NOMO-1 (cell line): Measurements from ENCODE around the gene ERBIN.

Experiments
- DNase-seq, 2 experiments: peaks; one replicate each; lab custom pipeline; 2025; ENCODE audit not compliant: unreplicated experiment in 2 of 2; lab: John Stamatoyannopoulos, UW

The ERBIN gene

DNA sequence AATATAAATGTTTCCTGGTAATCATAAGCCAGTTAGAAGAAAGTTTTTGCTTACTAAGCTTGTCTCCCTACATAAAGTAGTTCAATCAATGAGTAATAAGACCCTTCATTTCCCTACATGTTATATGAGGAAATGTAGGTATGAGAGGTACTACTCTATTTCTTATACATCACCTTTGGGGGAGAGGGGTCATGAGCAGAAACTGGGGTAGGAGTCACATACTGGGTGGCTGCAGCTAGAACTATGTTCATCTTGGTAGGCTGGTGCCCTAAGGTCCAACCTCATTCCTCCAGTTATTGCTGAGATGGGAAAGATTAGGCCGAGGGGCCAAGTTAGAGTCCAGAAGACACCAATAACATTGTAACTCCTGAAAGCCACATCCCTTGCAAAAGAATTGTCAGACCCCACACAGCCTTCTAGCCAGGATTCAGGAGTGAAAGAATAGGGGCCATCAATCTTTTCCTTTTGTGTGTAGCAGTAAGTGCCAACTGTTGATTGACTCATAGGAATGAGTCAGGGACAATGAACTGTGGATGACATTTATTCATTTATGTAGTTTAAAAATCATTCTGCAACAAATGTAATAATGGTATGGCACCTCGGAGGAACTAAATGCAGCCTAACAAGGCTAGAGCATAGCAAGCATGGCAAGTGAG lies 196.1 kb downstream of the ERBIN start:
- DNase-seq: no peak

DNA sequence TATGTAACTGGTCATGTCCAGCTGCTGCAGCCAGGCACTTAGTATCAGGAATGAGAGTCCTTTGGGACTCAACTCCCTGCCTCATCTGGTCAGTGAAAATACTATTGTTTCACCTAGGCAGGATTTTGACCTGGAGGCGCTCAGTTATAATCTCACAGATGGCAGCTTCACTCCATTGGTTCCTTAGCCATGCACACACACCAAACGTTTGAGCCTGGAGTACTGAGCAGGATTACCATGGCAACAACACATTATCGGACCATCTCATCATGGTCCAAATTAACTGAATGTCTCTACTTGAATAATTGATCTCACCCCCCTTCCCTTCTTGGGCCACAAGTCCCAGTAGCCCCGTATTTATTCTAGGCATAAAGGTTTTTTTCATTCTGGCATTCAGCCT lies 202.8 kb downstream of the ERBIN start:
- DNase-seq: no peak

DNA sequence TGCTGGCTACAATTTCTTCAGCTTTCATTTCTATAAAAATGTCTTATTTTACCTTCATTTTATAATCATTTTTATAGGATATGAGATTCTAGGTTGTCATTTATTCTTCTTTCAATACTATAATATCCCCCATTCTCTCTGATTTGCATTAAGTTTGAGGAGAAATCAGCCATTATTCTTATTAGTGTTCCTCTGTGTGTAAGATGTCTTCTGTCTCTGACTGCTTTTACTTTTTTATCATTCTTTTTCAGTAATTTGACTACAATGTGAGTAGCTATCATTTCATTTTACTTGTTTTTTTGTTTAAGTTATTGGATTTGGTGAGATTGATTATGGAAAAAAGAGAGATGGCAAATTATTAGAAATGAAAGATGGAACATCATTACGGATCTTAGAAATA lies 204.1 kb downstream of the ERBIN start:
- DNase-seq: no peak
